ENCODE data around the gene PISD.

DNA sequence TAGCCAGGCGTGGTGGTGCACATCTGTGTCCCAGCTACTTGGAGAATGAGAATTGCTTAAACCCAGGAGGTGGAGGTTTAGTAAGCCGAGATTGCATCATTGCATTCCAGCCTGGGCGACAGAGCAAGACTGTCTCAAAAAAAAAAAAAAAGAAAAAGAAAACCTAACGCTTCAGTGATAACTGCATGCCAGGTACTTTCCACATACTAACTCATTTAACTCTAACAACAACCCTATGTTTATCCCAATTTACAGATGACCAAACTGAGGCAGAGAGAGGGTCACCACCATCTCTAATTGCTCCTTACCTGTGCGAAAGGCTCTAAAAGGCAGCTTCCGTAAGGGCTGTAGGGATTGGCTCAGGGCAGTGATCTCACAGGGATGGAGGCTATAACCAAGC, 11.6 kb downstream of the PISD start:
- TF ChIP-seq, protein P1, sequence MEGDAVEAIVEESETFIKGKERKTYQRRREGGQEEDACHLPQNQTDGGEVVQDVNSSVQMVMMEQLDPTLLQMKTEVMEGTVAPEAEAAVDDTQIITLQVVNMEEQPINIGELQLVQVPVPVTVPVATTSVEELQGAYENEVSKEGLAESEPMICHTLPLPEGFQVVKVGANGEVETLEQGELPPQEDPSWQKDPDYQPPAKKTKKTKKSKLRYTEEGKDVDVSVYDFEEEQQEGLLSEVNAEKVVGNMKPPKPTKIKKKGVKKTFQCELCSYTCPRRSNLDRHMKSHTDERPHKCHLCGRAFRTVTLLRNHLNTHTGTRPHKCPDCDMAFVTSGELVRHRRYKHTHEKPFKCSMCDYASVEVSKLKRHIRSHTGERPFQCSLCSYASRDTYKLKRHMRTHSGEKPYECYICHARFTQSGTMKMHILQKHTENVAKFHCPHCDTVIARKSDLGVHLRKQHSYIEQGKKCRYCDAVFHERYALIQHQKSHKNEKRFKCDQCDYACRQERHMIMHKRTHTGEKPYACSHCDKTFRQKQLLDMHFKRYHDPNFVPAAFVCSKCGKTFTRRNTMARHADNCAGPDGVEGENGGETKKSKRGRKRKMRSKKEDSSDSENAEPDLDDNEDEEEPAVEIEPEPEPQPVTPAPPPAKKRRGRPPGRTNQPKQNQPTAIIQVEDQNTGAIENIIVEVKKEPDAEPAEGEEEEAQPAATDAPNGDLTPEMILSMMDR (IDR thresholded peaks at IDR 0.05): no peak
- no peak for TF ChIP-seq EZH2 (IDR thresholded peaks at IDR 0.05)

Measured in neural progenitor cell (in vitro differentiated cells).